HepG2 (cell line): ENCODE measurements around the gene GPR26. TPM values are rescaled to one million over a fixed set of nuclear protein-coding genes. Genes with fewer than 3 reads are reported as not detected.

Source experiments
- ATAC-seq: fragments of 200-7000 bp; cut with Tn5 transposase; 3 replicates; pipeline ENCODE4 v1.9.1; 2020; ENCODE audit warnings: mild to moderate bottlenecking, moderate library complexity
- BruUV-seq: library from RNA; stranded (reverse); fragments of 400-500 nt; replicated peaks from 2 replicates; lab custom pipeline; 2021; lab: Mats Ljungman, UMichigan
- CTCF ChIA-PET: fragments of 300-600 bp; formaldehyde crosslinking; extraction: SDS; loops from one replicate; lab custom pipeline; 2021; ENCODE audit warnings: low total read pairs, inconsistent platforms, low intra/inter-chr PET ratio; lab: Yijun Ruan, JAX
- POLR2A ChIA-PET: fragments of 350-600 bp; sonication (Branson Sonifier 250); formaldehyde crosslinking; loops from one replicate; lab custom pipeline; 2020; ENCODE audit warnings: antibody characterized with exemption, inconsistent platforms; lab: Yijun Ruan, JAX
- DNase-seq: peaks from one replicate; pipeline ENCODE4 v3.0.0-alpha.2; 2015; ENCODE audit warnings: low spot score
- FAIRE-seq: peaks from 3 replicates; lab custom pipeline; 2011; peaks lifted over from hg19 to GRCh38; lab: Jason Lieb, UNC
- H2AFZ ChIP-seq: one replicate; pipeline ENCODE4 v1.6.1; 2011; ENCODE audit warnings: low read length, inconsistent platforms
- H3K27ac ChIP-seq: fragments of 300-600 bp; 3 replicates; pipeline ENCODE4 v1.8.0; 2011; ENCODE audit warnings: mixed run types, mild to moderate bottlenecking, mixed read lengths, low read length, inconsistent platforms; ENCODE audit not compliant: insufficient read depth; ENCODE audit errors: extremely low read length
- H3K27me3 ChIP-seq, 2 experiments: fragments of 200-600 bp in 1 of 2; 2 replicates in 1 of 2; 3 replicates in 1 of 2; pipeline versions ENCODE4 v1.6.0 to v1.8.0; 2011; ENCODE audit warnings: low read length in 2 of 2, mild to moderate bottlenecking in 2 of 2, moderate library complexity in 2 of 2, inconsistent platforms in 1 of 2; ENCODE audit not compliant: insufficient read depth in 2 of 2, control insufficient read depth in 1 of 2
- H3K36me3 ChIP-seq, 2 experiments: fragments of 200-600 bp in 1 of 2; replicated peaks in 1 of 2; 2 replicates in 1 of 2; 3 replicates in 1 of 2; pipeline versions ENCODE4 v1.5.1 to v1.8.0; 2011; ENCODE audit warnings: low read length in 2 of 2, inconsistent platforms in 1 of 2; ENCODE audit not compliant: insufficient read depth in 2 of 2, control insufficient read depth in 1 of 2
- H3K4me1 ChIP-seq: 2 replicates; pipeline ENCODE4 v1.5.1; 2012; ENCODE audit warnings: low read length, inconsistent platforms; ENCODE audit not compliant: insufficient read depth
- H3K4me2 ChIP-seq: 2 replicates; pipeline ENCODE4 v1.6.0; 2011; ENCODE audit warnings: low read depth, low read length, inconsistent platforms
- H3K4me3 ChIP-seq, 3 experiments: fragments of 200-600 bp in 1 of 3; sonication (generic), shearing (Covaris generic) in 1 of 3; replicated peaks in 1 of 3; 2 replicates each; pipeline ENCODE4 v1.5.1; 2011 to 2016; ENCODE audit warnings: low read length in 3 of 3, inconsistent platforms in 2 of 3, low read depth in 2 of 3, mild to moderate bottlenecking in 2 of 3, control low read depth in 1 of 3, mixed read lengths in 1 of 3; ENCODE audit not compliant: insufficient read depth in 1 of 3
- H3K79me2 ChIP-seq: one replicate; pipeline ENCODE4 v1.6.1; 2011; ENCODE audit warnings: low read length, inconsistent platforms; ENCODE audit not compliant: insufficient read depth
- H3K9ac ChIP-seq: 2 replicates; pipeline ENCODE4 v1.6.0; 2011; ENCODE audit warnings: mild to moderate bottlenecking, low read depth, low read length, inconsistent platforms; ENCODE audit not compliant: insufficient read depth
- H3K9me3 ChIP-seq: 2 replicates; pipeline ENCODE4 v1.5.1; 2012; ENCODE audit warnings: mild to moderate bottlenecking, low read length
- H4K20me1 ChIP-seq: 2 replicates; pipeline ENCODE4 v1.6.0; 2011; ENCODE audit warnings: inconsistent platforms, mild to moderate bottlenecking, low read length, moderate library complexity; ENCODE audit not compliant: insufficient read depth
- ATF2 ChIP-seq: sonication (generic); formaldehyde crosslinking; IDR thresholded peaks from 2 replicates; pipeline ENCODE4 v1.4.0; 2020; ENCODE audit warnings: missing genetic modification reagents
- BCLAF1 ChIP-seq: fragments of 450-650 bp; IDR thresholded peaks from 2 replicates; pipeline ENCODE4 v1.6.1; 2017; ENCODE audit warnings: mild to moderate bottlenecking
- EP300 ChIP-seq, 3 experiments: sonication (generic) in 1 of 3; formaldehyde crosslinking in 1 of 3; IDR thresholded peaks; 2 replicates each; pipeline versions ENCODE4 v1.5.1 to v1.6.1; 2011 to 2020; ENCODE audit warnings: low read depth in 2 of 3, low read length in 2 of 3, borderline replicate concordance in 1 of 3, improper control_type of control experiment in 1 of 3, mild to moderate bottlenecking in 1 of 3, missing genetic modification reagents in 1 of 3, moderate library complexity in 1 of 3
- MYPOP ChIP-seq: sonication (generic); formaldehyde crosslinking; IDR thresholded peaks from 2 replicates; pipeline ENCODE4 v1.8.1; 2023; ENCODE audit warnings: mild to moderate bottlenecking, moderate library complexity, missing genetic modification reagents
- SIX4 ChIP-seq: sonication (generic); formaldehyde crosslinking; IDR thresholded peaks from 2 replicates; pipeline ENCODE4 v1.4.0; 2020; ENCODE audit warnings: missing genetic modification reagents
- SMAD1 ChIP-seq: sonication (generic); formaldehyde crosslinking; IDR thresholded peaks from 2 replicates; pipeline ENCODE4 v1.4.0; 2020; ENCODE audit warnings: missing genetic modification reagents, low read depth, mild to moderate bottlenecking, borderline replicate concordance
- SP4 ChIP-seq: sonication (generic); formaldehyde crosslinking; IDR thresholded peaks from 2 replicates; pipeline ENCODE4 v1.8.1; 2023; ENCODE audit warnings: mild to moderate bottlenecking, missing genetic modification reagents
- SRSF4 ChIP-seq: fragments of 200-400 bp; formaldehyde crosslinking; IDR thresholded peaks from one replicate; pipeline ENCODE4 v1.6.1; 2018; ENCODE audit warnings: mild to moderate bottlenecking, low read depth, low read length, moderate library complexity; ENCODE audit not compliant: poor library complexity, severe bottlenecking
- THYN1 ChIP-seq: sonication (generic); formaldehyde crosslinking; IDR thresholded peaks from 2 replicates; pipeline ENCODE4 v1.8.1; 2023; ENCODE audit warnings: low read depth, mild to moderate bottlenecking, moderate library complexity, missing genetic modification reagents, borderline replicate concordance
- TRIM24 ChIP-seq: sonication (generic); formaldehyde crosslinking; IDR thresholded peaks from 2 replicates; pipeline ENCODE4 v1.8.0; 2022; ENCODE audit warnings: mild to moderate bottlenecking, missing genetic modification reagents
- ZNF513 ChIP-seq: sonication (generic); formaldehyde crosslinking; conservative IDR thresholded peaks from 2 replicates; pipeline ENCODE4 v1.5.0; 2020; ENCODE audit warnings: missing genetic modification reagents
- ZNF576 ChIP-seq: sonication (generic); formaldehyde crosslinking; IDR thresholded peaks from 2 replicates; pipeline ENCODE4 v1.4.0; 2020; ENCODE audit warnings: mild to moderate bottlenecking, missing genetic modification reagents
- ZNF782 ChIP-seq: sonication (generic); formaldehyde crosslinking; IDR thresholded peaks from 2 replicates; pipeline ENCODE4 v1.4.0; 2020; ENCODE audit warnings: missing genetic modification reagents, mild to moderate bottlenecking, borderline replicate concordance
- ZNF839 ChIP-seq: sonication (generic); formaldehyde crosslinking; IDR thresholded peaks from 2 replicates; pipeline ENCODE4 v1.4.0; 2020; ENCODE audit warnings: missing genetic modification reagents, mild to moderate bottlenecking, borderline replicate concordance
- WGBS: methylation state at CpG from one replicate; pipeline ENCODE4 v1.1.6; 2017; ENCODE audit warnings: low lambda C conversion rate; 5-methylcytosine and 5-hydroxymethylcytosine counted together
- in situ Hi-C: cut with HindIII; loops from 2 replicates; pipeline ENCODE4 v1.10.0; 2017; ENCODE audit warnings: low pct_unique_long_range_greater_than_20kb; ENCODE audit not compliant: extremely low pct_ligation_motif_present
- intact Hi-C: fragments of 100-400 bp; cut with micrococcal nuclease; formaldehyde crosslinking; loops from one replicate; pipeline ENCODE4 v1.10.0; 2022; ENCODE audit not compliant: unreplicated experiment
- polyA plus RNA-seq, 8 experiments: library from polyadenylated mRNA; depleted of rRNA in 3 of 8; stranded (reverse) in 7 of 8; unstranded in 1 of 8; fragments of >200 nt; fragmentation: Illumina TruSeq in 4 of 8; extraction: Trizol in 4 of 8; gene quantifications; 2 replicates each; pipeline versions ENCODE4 v1.2.1 to v1.2.3, GENCODE V29; 2011 to 2016; ENCODE audit warnings: low read depth in 4 of 8, missing spikeins in 1 of 8, mixed read lengths in 1 of 8; ENCODE audit not compliant: insufficient read depth in 1 of 8
- total RNA-seq, 5 experiments: library from RNA; depleted of rRNA; stranded (reverse); fragments of >200 nt; fragmentation: Illumina TruSeq; extraction: Trizol; gene quantifications; 2 replicates each; pipeline ENCODE4 v1.2.3, GENCODE V29; 2016; ENCODE audit warnings: low read depth in 1 of 5

The GPR26 gene
- total and polyA plus RNA-seq, 2 of the 13 experiments (the other 11 are each of a cell fraction or from before 2014, with no cell fraction given) = not detected

GRCh38 chr10:123634221-123634620 lies 31.9 kb upstream of the GPR26 start:
- H2AFZ ChIP-seq = no peak overlapping the region
- DNase-seq = no peak
- no peak for FAIRE-seq
- H3K9ac ChIP-seq = no peak overlapping the region
- H3K9me3 ChIP-seq = no peaks in the 10 kb centered on the region
- BruUV-seq = no TSS peak
- H3K4me3 ChIP-seq = no peak overlapping the region
- H4K20me1 ChIP-seq = no peaks in the 10 kb centered on the region; the same call in 1 of the 2 replicates
- H3K79me2 ChIP-seq = no peaks in the 10 kb centered on the region
- in situ Hi-C loops = no loop called here
- CTCF ChIA-PET = no interaction called here
- 19% methylated on average over 6 of the region's 6 CpGs for WGBS
- TF ChIP-seq ZNF839 = no peak
- no peak for TF ChIP-seq ATF2 (CRISPR knock-in tag)
- no peak for TF ChIP-seq THYN1 (CRISPR knock-in tag)
- no peak for TF ChIP-seq ZNF576 (CRISPR knock-in tag)
- TF ChIP-seq MYPOP = no peak
- TF ChIP-seq BCLAF1 = no peak
- no peak for TF ChIP-seq TRIM24
- TF ChIP-seq SRSF4 = no peak
- TF ChIP-seq ZNF513 = no peak
- no peak for TF ChIP-seq ZNF782
- TF ChIP-seq SP4 (CRISPR knock-in tag) = no peak
- no peak for TF ChIP-seq SIX4
- no peak for TF ChIP-seq EP300 (IDR thresholded peaks at IDR 0.05; ENCODE audit: low read depth in 2 of 2, low read length in 2 of 2)
- TF ChIP-seq EP300 (CRISPR knock-in tag; IDR thresholded peaks at IDR 0.05; ENCODE audit: borderline replicate concordance) = no peak
- TF ChIP-seq SMAD1 (CRISPR knock-in tag) = no peak
- TF ChIP-seq, all 625 proteins: peak for 0
- Histone ChIP-seq H3K36me3 (no peaks in the 10 kb centered on the region), H3K27me3 (peaks cover 0 to 9% of the 10 kb centered on the region in 2 experiments; a peak in 2 of 5 replicates), H3K4me1 (no peaks in the 10 kb centered on the region), H3K27ac (no peak overlapping the region), H3K4me2 (no peak overlapping the region)
- ATAC-seq = no peak
- POLR2A ChIA-PET = no interaction called here
- intact Hi-C loops = no loop called here
